ENCODE measurements around the gene DZIP1. TPM values are rescaled to one million over a fixed set of nuclear protein-coding genes. Genes with fewer than 3 reads are reported as not detected.

The DZIP1 gene
- total and polyA plus RNA-seq, 7 experiments from 2014 or later = not detected

DNA sequence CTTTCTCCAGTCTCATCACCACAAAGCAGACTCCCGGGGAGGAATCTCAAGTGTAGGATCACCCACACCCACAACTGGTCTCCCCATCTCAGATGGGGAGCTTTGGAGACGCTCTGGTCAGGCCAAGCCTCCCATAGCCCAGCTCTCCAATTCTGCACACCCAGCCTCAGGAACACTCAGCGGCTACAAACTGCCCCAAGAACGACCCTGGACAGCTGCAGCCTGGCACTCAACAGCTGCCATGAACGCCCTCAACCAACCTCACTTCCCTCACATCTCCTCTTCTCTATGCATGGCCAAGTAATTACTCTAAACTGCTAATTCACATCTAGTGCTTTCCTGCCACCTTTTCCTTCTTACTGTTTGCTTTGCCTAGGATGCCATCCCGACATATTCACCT is 42.6 kb downstream of the DZIP1 start:
- ATAC-seq (no peak), DNase-seq (no peak)
- Mint-ChIP-seq H3K36me3 (no peaks in the 10 kb centered on the region), H3K27ac (no peak overlapping the region), H3K4me1 (no peaks in the 10 kb centered on the region), H3K27me3 (peaks cover 7 to 41% (median 19%) of the 10 kb centered on the region in 5 donors), H3K9me3 (no peaks in the 10 kb centered on the region), H3K4me3 (no peak overlapping the region)
- CTCF ChIA-PET = no interaction called here
- POLR2A ChIA-PET = no interaction called here
- Histone ChIP-seq H3K4me1 (ENCODE audit: control insufficient read depth in 2 of 2, insufficient read depth in 2 of 2, low read length in 2 of 2) (no peaks in the 10 kb centered on the region), H3K27ac (ENCODE audit: low read depth, low read length) (no peak overlapping the region), H3K4me3 (ENCODE audit: low read length) (no peak overlapping the region), H3K9me3 (ENCODE audit: control insufficient read depth in 2 of 3, low read length in 3 of 3) (no peaks in the 10 kb centered on the region), H3K27me3 (ENCODE audit: control insufficient read depth in 2 of 2, insufficient read depth in 2 of 2, low read length in 2 of 2) (no peaks in the 10 kb centered on the region), H3K36me3 (ENCODE audit: control insufficient read depth in 2 of 3, insufficient read depth in 3 of 3, low read length in 3 of 3) (no peaks in the 10 kb centered on the region)
- intact Hi-C loops (cut with micrococcal nuclease) = no loop called here

DNA sequence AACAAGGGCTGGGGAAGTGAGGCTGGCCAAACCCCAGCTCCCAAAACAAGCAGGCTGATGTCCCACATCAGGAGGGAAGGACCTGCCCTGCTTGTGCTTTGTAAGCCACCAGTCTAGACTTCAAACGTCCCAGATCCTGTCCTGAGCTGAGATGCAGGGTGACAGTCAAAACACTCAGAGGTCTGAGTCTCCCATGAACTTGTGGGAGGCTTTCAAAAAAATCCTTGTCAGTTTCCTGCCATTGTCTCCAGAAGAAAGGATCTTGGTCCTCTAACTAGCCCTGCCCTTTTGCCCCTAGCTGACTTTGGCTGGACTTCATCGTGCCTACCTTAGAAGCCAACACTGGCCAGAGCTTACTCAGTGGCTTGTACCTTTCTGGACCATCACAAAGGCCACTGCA is 43.3 kb downstream of the DZIP1 start:
- ChIA-PET POLR2A (no interaction called here), CTCF (no interaction called here)
- Histone ChIP-seq H3K36me3 (ENCODE audit: control insufficient read depth in 2 of 3, insufficient read depth in 3 of 3, low read length in 3 of 3) (no peaks in the 10 kb centered on the region), H3K4me1 (ENCODE audit: control insufficient read depth in 2 of 2, insufficient read depth in 2 of 2, low read length in 2 of 2) (no peaks in the 10 kb centered on the region), H3K9me3 (ENCODE audit: control insufficient read depth in 2 of 3, low read length in 3 of 3) (no peaks in the 10 kb centered on the region), H3K4me3 (ENCODE audit: low read length) (no peak overlapping the region), H3K27me3 (ENCODE audit: control insufficient read depth in 2 of 2, insufficient read depth in 2 of 2, low read length in 2 of 2) (no peaks in the 10 kb centered on the region), H3K27ac (ENCODE audit: low read depth, low read length) (no peak overlapping the region)
- no peaks in the 10 kb centered on the region for H3K4me1 Mint-ChIP-seq
- ATAC-seq (no peak), DNase-seq (no peak)
- intact Hi-C loops (cut with micrococcal nuclease) = no loop called here
- H3K27ac Mint-ChIP-seq = no peak overlapping the region
- no peaks in the 10 kb centered on the region for H3K9me3 Mint-ChIP-seq
- no peak overlapping the region for H3K4me3 Mint-ChIP-seq
- H3K36me3 Mint-ChIP-seq = no peaks in the 10 kb centered on the region
- H3K27me3 Mint-ChIP-seq = peaks cover 7 to 41% (median 19%) of the 10 kb centered on the region in 5 donors

GRCh38 chr13:95596701-95597100 is 47.8 kb downstream of the DZIP1 start:
- H3K27ac Mint-ChIP-seq = no peak overlapping the region

DNA sequence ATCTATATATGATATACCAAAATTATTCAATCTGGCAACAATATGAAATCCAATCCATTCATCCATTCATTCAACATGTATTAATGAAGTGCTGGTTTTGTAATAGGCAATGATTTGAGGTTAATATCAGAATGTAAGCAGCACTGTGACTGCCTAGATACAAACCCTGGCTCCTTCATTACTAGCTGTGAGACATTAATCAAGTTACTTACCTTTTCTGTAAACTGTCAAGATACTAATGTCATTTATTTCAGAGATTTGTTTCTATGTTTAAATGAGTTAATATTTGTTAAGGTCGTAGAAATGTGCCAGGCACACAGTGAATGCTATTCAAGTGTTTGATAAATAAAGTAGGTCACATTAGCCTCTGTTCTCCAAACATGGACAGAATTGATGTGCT is 51.0 kb downstream of the DZIP1 start:
- POLR2A ChIA-PET = no interaction called here
- H3K36me3 ChIP-seq (ENCODE audit: control insufficient read depth in 2 of 3, insufficient read depth in 3 of 3, low read length in 3 of 3) = no peaks in the 10 kb centered on the region
- no peak overlapping the region for H3K4me3 ChIP-seq (ENCODE audit: low read length)
- no peaks in the 10 kb centered on the region for H3K9me3 ChIP-seq (ENCODE audit: control insufficient read depth in 2 of 3, low read length in 3 of 3)
- no peak for ATAC-seq
- Mint-ChIP-seq H3K27ac (no peak overlapping the region), H3K36me3 (peaks cover 0 to 3% (median 0%) of the 10 kb centered on the region in 5 donors), H3K27me3 (peaks cover 9 to 46% (median 15%) of the 10 kb centered on the region in 5 donors), H3K4me3 (no peak overlapping the region), H3K9me3 (no peaks in the 10 kb centered on the region), H3K4me1 (no peaks in the 10 kb centered on the region)
- intact Hi-C loops (cut with micrococcal nuclease) = no loop called here
- no peak overlapping the region for H3K27ac ChIP-seq (ENCODE audit: low read depth, low read length)
- no peaks in the 10 kb centered on the region for H3K4me1 ChIP-seq (ENCODE audit: control insufficient read depth in 2 of 2, insufficient read depth in 2 of 2, low read length in 2 of 2)
- no peaks in the 10 kb centered on the region for H3K27me3 ChIP-seq (ENCODE audit: control insufficient read depth in 2 of 2, insufficient read depth in 2 of 2, low read length in 2 of 2)
- DNase-seq = no peak
- CTCF ChIA-PET = no interaction called here

More at GRCh38 chr13:95596701-95597100, 47.8 kb downstream of the DZIP1 start:
- intact Hi-C loops (cut with micrococcal nuclease) = no loop called here
- Mint-ChIP-seq H3K9me3 (no peaks in the 10 kb centered on the region), H3K4me1 (no peaks in the 10 kb centered on the region), H3K27me3 (peaks cover 13 to 46% (median 15%) of the 10 kb centered on the region in 5 donors), H3K4me3 (no peak overlapping the region), H3K36me3 (no peaks in the 10 kb centered on the region)
- Histone ChIP-seq H3K36me3 (ENCODE audit: control insufficient read depth in 2 of 3, insufficient read depth in 3 of 3, low read length in 3 of 3) (no peaks in the 10 kb centered on the region), H3K27me3 (ENCODE audit: control insufficient read depth in 2 of 2, insufficient read depth in 2 of 2, low read length in 2 of 2) (no peaks in the 10 kb centered on the region), H3K4me1 (ENCODE audit: control insufficient read depth in 2 of 2, insufficient read depth in 2 of 2, low read length in 2 of 2) (no peaks in the 10 kb centered on the region), H3K27ac (ENCODE audit: low read depth, low read length) (no peak overlapping the region), H3K4me3 (ENCODE audit: low read length) (no peak overlapping the region), H3K9me3 (ENCODE audit: control insufficient read depth in 2 of 3, low read length in 3 of 3) (no peaks in the 10 kb centered on the region)
- DNase-seq = no peak
- ATAC-seq = no peak
- ChIA-PET CTCF (no interaction called here), POLR2A (no interaction called here)

- Mint-ChIP-seq H3K36me3 (peaks cover 0 to 3% (median 0%) of the 10 kb centered on the region in 5 donors), H3K9me3 (no peaks in the 10 kb centered on the region), H3K27ac (no peak overlapping the region), H3K4me3 (no peak overlapping the region), H3K27me3 (peaks cover 6 to 61% (median 13%) of the 10 kb centered on the region in 5 donors), H3K4me1 (no peaks in the 10 kb centered on the region)
- no peaks in the 10 kb centered on the region for H3K4me1 ChIP-seq (ENCODE audit: control insufficient read depth in 2 of 2, insufficient read depth in 2 of 2, low read length in 2 of 2)
- ATAC-seq = no peak
- H3K27ac ChIP-seq (ENCODE audit: low read depth, low read length) = no peak overlapping the region
- no peaks in the 10 kb centered on the region for H3K36me3 ChIP-seq (ENCODE audit: control insufficient read depth in 2 of 3, insufficient read depth in 3 of 3, low read length in 3 of 3)
- ChIA-PET CTCF (no interaction called here), POLR2A (no interaction called here)
- intact Hi-C loops (cut with micrococcal nuclease) = no loop called here
- no peak overlapping the region for H3K4me3 ChIP-seq (ENCODE audit: low read length)
- H3K9me3 ChIP-seq (ENCODE audit: control insufficient read depth in 2 of 3, low read length in 3 of 3) = no peaks in the 10 kb centered on the region
- H3K27me3 ChIP-seq (ENCODE audit: control insufficient read depth in 2 of 2, insufficient read depth in 2 of 2, low read length in 2 of 2) = no peaks in the 10 kb centered on the region
- no peak for DNase-seq
Observed at GRCh38 chr13:95588721-95589120, 55.8 kb downstream of the DZIP1 start.

DNA sequence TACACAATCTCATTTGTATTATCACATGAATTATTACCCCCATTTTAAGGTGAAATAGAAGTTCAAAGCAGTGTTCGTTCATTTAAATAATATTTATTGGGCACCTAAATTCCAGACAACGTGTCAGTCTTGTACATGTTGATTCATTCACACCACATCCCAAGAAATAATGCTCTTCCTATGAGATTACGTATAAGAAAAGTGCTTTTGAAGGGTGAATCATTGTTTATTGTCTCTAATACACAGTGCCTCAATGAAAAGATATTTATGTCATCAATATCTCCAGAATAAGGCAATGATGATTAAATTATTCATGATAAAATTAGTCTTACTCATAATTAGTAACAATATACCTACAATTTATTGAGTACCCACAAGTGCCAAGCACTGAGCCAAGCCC is 56.4 kb downstream of the DZIP1 start:
- Mint-ChIP-seq H3K4me1 (no peaks in the 10 kb centered on the region), H3K27ac (no peak overlapping the region), H3K27me3 (peaks cover 5 to 60% (median 12%) of the 10 kb centered on the region in 5 donors), H3K9me3 (no peaks in the 10 kb centered on the region), H3K36me3 (peaks cover 0 to 3% (median 0%) of the 10 kb centered on the region in 5 donors), H3K4me3 (no peak overlapping the region)
- Histone ChIP-seq H3K4me3 (ENCODE audit: low read length) (no peak overlapping the region), H3K27me3 (ENCODE audit: control insufficient read depth in 2 of 2, insufficient read depth in 2 of 2, low read length in 2 of 2) (no peaks in the 10 kb centered on the region), H3K4me1 (ENCODE audit: control insufficient read depth in 2 of 2, insufficient read depth in 2 of 2, low read length in 2 of 2) (no peaks in the 10 kb centered on the region), H3K9me3 (ENCODE audit: control insufficient read depth in 2 of 3, low read length in 3 of 3) (no peaks in the 10 kb centered on the region), H3K36me3 (ENCODE audit: control insufficient read depth in 2 of 3, insufficient read depth in 3 of 3, low read length in 3 of 3) (no peaks in the 10 kb centered on the region), H3K27ac (ENCODE audit: low read depth, low read length) (no peak overlapping the region)
- ATAC-seq (no peak), DNase-seq (no peak)
- intact Hi-C loops (cut with micrococcal nuclease) = no loop called here
- ChIA-PET POLR2A (no interaction called here), CTCF (no interaction called here)

DNA sequence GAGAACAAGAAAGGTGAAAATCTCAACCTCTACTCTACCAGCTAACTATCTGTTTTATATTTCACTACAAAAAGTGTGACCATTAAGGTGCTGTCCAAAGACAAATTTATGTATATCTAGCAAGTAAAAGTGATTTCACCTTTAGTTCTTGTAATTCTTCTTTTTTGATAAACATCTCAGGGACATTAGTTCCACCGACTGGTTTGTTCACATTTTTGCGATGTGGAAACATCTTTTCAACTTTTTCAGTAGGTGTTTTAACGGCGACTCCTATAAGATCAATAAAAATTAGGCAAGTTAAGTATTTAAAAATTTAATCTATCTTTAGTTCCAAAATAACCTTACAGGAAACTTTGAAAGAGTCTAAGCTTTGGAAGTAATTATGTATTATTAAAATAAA is 58.6 kb downstream of the DZIP1 start:
- Mint-ChIP-seq H3K36me3 (peaks cover 0 to 3% (median 0%) of the 10 kb centered on the region in 5 donors), H3K27me3 (peaks cover 4 to 52% (median 10%) of the 10 kb centered on the region in 5 donors), H3K4me3 (no peak overlapping the region), H3K9me3 (no peaks in the 10 kb centered on the region), H3K4me1 (no peaks in the 10 kb centered on the region), H3K27ac (no peak overlapping the region)
- intact Hi-C loops (cut with micrococcal nuclease) = no loop called here
- H3K36me3 ChIP-seq (ENCODE audit: control insufficient read depth in 2 of 3, insufficient read depth in 3 of 3, low read length in 3 of 3) = no peaks in the 10 kb centered on the region
- no peak for DNase-seq
- no peak overlapping the region for H3K4me3 ChIP-seq (ENCODE audit: low read length)
- no peaks in the 10 kb centered on the region for H3K9me3 ChIP-seq (ENCODE audit: control insufficient read depth in 2 of 3, low read length in 3 of 3)
- CTCF ChIA-PET = no interaction called here
- POLR2A ChIA-PET = no interaction called here
- no peak for ATAC-seq
- no peaks in the 10 kb centered on the region for H3K27me3 ChIP-seq (ENCODE audit: control insufficient read depth in 2 of 2, insufficient read depth in 2 of 2, low read length in 2 of 2)
- no peaks in the 10 kb centered on the region for H3K4me1 ChIP-seq (ENCODE audit: control insufficient read depth in 2 of 2, insufficient read depth in 2 of 2, low read length in 2 of 2)
- no peak overlapping the region for H3K27ac ChIP-seq (ENCODE audit: low read depth, low read length)

All from naive thymus-derived CD4-positive, alpha-beta T cell (primary cell).